ENCODE data around the gene NDST4.

DNA sequence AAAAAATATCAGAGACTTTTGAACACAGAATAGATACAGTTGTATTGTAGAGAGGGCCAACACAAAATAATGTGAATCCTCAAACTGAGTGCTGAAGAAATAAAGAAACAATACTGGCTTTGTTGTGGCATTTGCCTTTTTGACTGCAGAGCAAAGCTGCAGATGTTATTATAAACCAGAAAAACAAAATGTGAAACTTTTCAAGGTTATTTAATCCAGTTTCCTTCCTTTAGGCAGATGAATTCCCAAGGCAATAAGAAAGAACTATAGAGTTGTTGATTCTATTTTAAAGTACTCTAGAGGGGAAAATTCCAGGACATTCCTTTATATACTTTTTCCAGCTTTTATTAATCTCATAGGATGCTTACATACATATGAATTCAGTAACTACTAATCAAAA is 186.8 kb downstream of the NDST4 start:
- TF ChIP-seq, protein P1, sequence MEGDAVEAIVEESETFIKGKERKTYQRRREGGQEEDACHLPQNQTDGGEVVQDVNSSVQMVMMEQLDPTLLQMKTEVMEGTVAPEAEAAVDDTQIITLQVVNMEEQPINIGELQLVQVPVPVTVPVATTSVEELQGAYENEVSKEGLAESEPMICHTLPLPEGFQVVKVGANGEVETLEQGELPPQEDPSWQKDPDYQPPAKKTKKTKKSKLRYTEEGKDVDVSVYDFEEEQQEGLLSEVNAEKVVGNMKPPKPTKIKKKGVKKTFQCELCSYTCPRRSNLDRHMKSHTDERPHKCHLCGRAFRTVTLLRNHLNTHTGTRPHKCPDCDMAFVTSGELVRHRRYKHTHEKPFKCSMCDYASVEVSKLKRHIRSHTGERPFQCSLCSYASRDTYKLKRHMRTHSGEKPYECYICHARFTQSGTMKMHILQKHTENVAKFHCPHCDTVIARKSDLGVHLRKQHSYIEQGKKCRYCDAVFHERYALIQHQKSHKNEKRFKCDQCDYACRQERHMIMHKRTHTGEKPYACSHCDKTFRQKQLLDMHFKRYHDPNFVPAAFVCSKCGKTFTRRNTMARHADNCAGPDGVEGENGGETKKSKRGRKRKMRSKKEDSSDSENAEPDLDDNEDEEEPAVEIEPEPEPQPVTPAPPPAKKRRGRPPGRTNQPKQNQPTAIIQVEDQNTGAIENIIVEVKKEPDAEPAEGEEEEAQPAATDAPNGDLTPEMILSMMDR (IDR thresholded peaks at IDR 0.05) = no peak
- TF ChIP-seq POLR2A (IDR thresholded peaks at IDR 0.05) = no peak

Data from thyroid gland (tissue), 4 donors.